Diencephalon (tissue), 1 donor: ENCODE results near the gene ALPK1. TPM values are rescaled to one million over a fixed set of nuclear protein-coding genes. Genes with fewer than 3 reads are reported as not detected.

Experiments used
- total RNA-seq: library from RNA; depleted of rRNA; stranded (reverse); fragments of >200 nt; gene quantifications from one replicate; pipeline ENCODE4 v1.2.3, GENCODE V29; 2014

The ALPK1 gene
- total RNA-seq = 3.5 TPM

GRCh38 chr4:112296949-112297880 lies at the start of gene ALPK1:
Gene ALPK1, plus strand, starts transcription at chr4:112297369.

Other genes with a start within 250 kb of the ALPK1 start
- gene FAM241A, start 151.9 kb upstream of the ALPK1 start, total RNA-seq = 2.3 TPM
- 68.5 TPM for gene AP1AR, start 65.6 kb upstream of the ALPK1 start, total RNA-seq
- gene TIFA, start 11.5 kb upstream of the ALPK1 start, total RNA-seq = 4.4 TPM
- 1.6 TPM for gene NEUROG2, start 218.8 kb downstream of the ALPK1 start, total RNA-seq